ENCODE data around the gene CDH2. TPM values are rescaled to one million over a fixed set of nuclear protein-coding genes. Genes with fewer than 3 reads are reported as not detected.
A peak's percentile ranks its signal among the peaks of the same experiment; 100 is the strongest.

CDH2 gene
- polyA plus RNA-seq, 12 donors = 3.0 to 8.3 (median 5.7) TPM; not detected in 1

- no peak for DNase-seq
These were observed 48.9 kb downstream of the CDH2 start for GRCh38 chr18:28127763-28128658.

DNA sequence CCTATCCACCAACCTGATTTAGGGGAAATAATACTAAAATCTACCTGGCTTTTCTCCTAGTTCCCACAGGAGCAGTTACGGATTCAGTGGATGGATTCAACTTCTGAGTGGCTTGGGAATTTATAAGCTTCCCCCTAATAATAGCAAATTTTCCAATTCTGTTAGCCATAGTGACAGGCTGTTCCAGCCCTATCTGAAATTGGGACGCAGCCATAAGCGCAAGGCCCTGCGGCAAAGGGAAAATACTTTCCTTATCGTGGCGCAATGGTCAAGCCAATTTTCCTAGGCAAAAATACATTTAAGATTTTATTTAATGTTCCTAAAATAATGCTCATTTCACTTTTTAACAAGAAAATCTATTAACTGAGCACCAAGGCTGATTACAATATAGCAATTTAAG, 49.7 kb downstream of the CDH2 start:
- DNase-seq = no peak

- no peak for DNase-seq
These were observed 50.2 kb downstream of the CDH2 start for GRCh38 chr18:28126768-28127167.

DNA sequence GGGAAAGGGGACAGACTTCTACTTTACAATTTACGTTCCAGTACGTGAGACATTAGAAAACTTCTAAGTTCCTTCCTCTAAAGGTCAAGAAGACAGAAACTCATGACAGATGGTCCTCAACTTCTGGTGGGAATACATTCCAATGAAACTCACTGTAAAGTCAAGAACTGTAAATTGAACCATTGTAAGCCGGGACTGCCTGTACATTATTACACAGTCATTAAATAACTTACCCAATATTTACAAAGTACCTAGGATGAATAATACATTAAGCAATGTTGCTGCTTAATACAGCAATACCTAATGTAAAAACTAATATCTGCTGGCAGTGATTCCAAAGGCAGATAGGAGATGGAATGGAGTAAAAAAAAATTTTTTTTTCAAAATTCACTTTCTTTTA, 51.9 kb downstream of the CDH2 start:
- no peak for DNase-seq

DNA sequence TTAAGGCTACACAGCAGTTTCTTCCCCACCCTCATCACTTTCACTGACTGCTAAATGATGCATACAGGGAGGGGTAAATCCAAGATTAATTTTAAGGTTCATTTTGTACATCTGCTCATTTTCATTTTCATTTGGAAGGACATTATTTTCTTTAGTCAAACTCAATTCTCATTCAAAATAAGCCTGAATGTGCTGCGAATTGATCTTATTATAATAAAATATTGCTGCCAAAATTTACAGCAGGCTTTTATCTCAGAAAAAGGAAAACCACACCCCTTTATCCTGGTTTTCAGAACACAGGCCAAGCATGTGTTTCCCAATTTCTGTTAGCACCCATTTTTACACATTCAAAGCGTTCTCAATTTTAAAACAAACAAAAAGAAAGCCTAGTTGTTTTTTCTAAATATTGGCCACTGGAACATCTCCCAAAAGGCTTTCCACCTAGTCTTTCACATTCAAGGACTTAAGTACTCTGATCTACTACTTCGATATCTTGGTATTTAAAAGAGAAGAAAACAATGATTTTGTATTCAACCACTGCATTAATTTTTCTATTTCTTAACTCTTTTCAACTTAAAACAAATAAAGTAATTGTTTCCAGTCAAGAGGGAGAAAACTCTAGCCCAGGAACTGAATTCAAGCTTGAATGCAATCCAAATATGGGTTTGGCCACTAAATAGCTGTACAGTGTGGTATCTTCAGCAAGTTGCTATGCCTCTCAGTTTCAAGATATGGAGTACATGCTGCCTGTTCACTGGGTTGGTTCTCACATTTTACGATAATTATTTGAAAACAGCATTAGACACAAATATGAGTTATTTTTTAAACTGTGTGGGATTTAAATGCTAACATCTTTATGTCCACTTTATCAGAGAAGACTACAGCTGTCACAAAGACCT, 52.5 kb downstream of the CDH2 start:
- DNase-seq = no peak

DNA sequence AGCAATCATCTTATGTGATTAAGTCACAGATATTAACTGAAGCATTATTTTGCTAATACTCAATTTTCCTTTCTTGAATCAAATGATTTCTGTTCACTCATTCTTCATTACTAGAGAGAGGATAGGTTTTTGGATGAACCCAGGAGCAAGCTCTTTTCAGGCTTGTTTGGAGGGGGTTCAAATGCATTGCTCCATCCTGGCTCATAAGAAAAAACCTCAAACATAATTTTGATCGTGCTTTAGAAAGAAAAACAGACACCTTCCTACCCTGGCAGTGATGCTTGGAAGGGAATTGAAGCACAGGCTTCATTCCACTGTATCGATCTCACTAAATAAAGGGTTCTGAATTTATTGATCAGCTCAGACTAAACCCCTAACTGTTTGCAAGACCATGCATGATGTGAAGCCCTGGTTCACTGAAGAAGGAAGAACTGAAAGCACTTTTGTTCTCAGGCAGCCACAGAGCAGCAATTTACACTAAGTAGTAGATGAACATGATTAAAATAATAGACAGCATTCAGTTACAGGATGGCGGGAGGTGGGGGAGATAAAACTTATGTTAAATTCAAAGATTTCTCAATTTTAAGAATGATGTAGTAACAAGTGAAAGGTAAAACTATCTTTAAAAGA, 53.4 kb downstream of the CDH2 start:
- no peak for DNase-seq

DNA sequence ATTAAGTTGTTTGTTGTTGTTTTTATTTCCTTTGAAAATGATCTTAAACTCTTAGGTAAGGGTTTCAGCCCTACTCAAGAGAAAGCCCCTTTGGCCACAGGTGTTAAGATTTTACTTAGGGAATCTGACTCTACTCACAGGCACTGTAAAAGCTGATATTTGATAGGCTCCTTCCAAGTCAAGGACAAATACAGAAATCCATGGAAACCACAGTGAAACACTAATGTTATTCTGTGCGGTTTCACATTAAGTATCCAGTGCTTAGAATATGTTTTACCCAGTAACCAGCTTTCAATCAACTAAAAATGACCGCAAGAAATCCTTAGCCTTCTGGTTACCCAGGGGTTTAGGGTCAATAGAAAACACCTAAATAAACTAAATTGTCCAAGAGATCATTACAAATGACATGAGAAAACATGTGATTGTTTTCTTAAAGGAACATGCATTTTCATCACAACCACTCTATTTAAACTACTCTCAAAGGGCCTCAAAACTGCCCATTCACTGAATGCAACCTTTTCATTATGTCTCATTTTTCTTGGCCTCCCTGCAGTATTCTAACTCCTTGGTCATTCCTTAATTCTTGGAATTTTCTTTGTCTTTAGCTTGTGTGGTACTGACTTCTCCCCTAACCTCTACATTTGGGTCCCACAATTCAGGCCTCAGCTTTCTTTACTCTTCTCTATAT, 56.0 kb downstream of the CDH2 start:
- no peak for DNase-seq

GRCh38 chr18:28116461-28116860, 60.5 kb downstream of the CDH2 start:
- no peak for DNase-seq

GRCh38 chr18:28115149-28115550, 61.8 kb downstream of the CDH2 start:
- no peak for DNase-seq

DNA sequence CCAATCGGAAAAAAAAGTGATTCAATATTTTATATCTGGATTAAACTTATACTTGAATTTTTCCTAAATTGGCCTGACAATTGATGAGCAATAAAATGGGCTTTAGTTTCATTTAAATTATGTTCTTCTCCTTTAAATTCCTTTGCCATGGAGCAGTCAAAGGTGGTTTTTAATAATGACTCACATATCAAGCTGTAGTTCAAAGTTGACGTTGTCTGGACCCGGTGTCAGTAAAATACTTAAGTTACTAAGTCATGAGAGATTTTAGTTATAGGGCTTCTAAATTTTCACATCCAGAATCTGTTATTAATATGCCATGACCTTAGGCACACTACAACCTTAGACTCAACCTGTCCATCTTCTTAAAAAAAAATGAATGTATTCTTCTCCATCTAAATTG, 62.5 kb downstream of the CDH2 start:
- no peak for DNase-seq

DNA sequence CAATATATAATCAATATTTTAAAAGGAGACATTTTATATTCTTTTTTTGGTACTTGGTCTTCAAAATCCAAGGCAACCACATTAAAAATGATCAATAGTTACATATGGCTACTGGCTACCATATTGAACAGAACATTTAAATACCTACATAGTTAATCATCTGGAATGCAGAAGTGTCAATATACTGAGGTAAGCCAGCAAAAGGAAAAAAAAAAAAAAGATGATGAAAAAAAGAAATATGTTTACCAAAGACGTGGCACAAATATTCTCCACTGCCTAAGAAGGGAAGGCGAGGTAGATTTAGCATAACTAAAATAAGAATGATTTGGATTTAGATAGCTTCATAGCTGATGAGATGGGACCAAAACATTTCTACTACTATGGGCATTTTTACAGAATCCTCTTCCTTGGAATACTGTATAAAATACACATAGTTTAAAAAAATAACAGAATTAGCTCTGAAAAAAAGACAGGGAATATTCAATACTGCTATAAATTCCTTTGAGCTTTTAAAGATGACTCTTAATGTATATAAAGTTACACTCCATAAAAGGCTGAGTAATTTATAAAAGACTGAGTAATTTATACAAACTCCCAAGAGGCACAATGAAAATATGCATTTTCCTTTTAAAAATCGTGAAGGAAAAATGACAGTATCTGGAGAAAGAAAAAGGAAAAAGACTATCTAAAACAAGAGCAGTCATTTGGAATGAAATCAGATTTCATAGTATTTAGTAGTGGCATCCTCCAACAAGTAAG, 63.5 kb downstream of the CDH2 start:
- no peak for DNase-seq

DNA sequence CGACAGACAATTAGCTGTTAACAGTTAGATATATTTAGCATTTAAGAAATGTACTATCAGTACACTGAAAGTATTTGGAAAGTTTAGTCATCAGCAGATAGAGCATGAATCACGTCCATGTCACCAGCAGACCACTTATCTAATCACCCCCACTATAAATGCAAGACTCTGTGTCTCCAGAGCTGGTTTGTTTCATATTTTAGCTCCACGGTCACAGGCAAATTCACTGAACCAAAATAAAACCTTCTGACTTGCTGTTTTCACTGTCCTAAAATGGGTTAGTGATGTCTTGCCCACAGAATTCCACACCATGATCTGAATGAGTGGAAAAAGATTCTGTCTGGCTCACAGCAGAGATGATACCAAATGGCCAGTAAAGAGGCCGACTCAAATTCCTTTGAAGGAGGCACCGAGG, 64.9 kb downstream of the CDH2 start:
- no peak for DNase-seq

DNA sequence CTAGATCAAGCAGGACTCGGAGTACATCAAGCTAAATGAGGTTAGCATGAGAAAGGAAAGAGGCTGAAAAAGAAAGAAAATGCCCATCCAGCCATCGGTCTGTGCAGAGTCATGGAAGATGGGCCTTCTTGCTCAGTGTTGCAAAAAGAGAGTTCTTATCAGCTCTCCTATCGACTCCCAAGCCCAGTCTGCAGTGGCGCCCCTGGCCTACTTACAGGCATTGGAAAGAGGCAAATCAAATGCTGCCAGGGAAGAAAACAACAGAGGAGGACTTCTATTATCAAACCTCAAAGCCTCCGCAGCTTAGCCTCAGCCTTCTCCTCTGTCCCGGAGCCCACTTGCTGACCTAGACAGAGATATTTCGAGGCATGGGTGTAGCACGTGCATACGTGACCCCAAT, 66.0 kb downstream of the CDH2 start:
- DNase-seq = no peak

DNA sequence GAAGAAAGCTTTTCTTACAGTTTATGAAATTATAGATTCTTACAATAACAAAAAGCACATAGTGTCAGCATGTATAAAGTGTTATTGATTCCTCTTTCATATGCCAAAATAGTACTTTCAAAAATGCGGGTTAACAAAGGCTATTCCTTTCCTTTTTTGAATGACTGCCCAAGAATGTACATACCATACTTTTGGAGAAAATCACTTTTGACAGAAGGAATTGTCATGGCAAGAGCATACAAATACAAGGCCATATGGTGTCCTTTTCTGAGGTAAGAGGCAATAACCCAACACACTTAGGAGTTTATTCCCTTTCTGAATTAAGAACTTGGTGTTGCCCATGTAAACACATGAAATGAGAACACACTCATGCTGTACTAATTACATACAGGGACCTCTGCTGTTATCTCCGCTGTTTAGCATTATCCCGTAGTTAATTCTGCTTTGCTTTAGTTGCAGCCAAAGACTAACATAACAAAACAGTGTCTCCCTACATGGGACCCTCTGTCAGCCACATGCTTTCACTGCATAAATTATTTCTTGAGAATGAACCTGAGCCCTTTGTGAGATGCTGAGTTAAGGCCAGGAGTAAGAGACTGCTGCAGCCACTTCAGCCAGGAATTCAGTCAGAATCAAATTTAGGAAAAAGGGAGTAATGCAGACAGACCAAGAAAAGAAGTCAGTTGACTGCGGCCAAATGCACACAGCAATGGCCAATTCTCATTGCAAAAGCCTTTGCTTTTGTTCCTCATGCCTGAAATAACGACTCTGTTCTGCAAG, 67.0 kb downstream of the CDH2 start:
- DNase-seq = peak; percentile 70

DNA sequence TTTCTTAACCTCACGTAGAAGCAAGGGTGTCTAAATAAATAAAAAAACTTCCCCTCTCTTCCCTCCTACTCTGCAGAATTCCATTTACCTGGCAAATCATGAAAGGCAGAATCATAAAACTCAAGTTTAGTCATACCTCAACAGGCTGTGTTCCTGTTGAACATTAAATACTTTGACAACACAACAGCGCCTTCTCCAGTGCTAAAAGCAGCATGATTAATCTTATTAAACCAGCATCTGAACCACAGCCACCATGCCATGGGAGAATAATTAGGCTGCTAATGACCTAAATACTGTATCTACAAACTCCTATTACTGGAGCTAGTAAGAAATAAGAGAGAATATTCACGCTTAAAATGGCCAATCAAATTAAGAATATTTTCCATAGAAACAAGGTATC, 68.1 kb downstream of the CDH2 start:
- no peak for DNase-seq

DNA sequence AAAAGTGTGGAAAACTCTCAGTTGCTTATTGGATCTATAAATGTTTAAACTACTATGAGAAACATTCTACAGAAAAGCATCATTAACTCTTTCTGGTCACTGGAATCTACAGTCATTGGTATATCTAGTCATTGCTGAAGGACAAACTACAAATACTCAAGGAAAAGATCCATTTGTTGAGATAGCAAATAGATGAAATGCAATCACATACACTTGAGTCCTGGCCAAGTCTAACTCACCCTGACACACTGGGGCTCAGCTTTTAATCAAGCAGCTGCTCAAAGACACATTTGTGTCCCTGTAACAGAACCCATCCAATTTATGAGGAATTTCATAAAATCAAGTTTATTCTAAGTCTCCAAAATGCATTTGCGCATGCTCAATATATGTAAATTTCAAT, 68.7 kb downstream of the CDH2 start:
- no peak for DNase-seq

DNA sequence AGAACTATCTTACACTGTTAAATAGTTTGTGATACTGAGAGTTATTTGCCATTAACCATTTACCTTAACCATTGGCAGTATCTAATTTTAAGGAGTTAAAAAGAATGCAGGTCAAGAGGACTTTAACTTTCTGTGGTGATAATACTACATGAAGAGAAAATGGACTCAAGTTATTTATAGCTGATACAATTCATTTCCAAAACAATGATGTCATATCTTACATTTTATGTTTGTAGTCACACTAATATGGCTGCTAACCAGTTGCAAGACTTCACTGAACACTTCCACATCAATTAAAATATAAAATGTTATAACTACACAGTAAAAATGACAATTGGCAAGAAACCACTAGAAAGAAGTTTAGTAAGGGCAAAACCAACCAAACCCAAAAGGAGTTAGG, 77.7 kb downstream of the CDH2 start:
- DNase-seq = no peak

- no peak for DNase-seq
These were observed 81.3 kb downstream of the CDH2 start for GRCh38 chr18:28095631-28096030.

DNA sequence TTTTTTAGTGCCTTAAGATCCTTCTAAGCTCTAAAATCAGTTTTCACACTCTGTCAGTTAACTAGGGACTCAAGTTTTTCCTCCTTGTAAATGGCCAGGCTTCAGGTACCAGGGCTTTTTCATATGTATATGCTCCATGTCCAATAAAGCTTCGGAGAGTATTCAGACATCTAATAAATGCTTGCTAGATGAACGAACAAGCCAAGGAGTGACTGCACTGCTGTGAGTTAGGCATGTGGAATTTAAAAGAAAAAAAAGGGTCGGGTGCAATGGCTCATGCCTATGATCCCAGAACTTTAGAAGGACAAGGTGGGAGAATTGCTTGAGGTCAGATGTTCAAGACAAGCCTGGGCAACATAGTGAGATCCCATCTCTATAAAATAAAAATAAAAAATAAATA, 81.9 kb downstream of the CDH2 start:
- DNase-seq = no peak

GRCh38 chr18:28091197-28091596, 85.7 kb downstream of the CDH2 start:
- no peak for DNase-seq

All from muscle of arm (tissue), 12 donors.